ENCODE measurements around the gene WASF3.

The WASF3 gene

DNA sequence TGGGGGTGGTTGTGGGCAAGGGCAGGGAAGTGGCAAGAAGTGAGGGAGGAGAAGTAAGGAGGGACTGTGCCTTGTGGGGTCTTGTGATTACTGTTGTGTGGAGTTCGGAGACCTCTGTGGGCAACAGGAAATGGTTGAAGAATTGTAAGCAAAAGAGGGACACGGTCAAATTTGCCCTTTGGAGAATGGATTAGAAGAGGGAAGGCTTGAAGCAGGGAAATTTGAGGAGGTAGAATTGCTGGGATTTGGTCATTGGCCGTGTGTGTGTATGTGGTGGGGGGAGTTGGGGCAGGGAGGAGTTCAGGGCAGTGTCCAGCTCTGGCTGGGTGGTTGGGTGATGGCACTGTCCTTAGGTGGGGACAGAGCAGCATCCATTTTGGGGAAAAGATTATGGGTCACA lies 3.6 kb downstream of the WASF3 start:
- H3K9ac ChIP-seq (ENCODE audit: low read depth, low read length) = no peak overlapping the region
- ATAC-seq (ENCODE audit: insufficient read depth, low read depth) = no peak
- no peaks in the 10 kb centered on the region for H3K27me3 ChIP-seq (ENCODE audit: insufficient read depth, low read length, poor library complexity)
- no peak overlapping the region for H2AFZ ChIP-seq (ENCODE audit: low read depth, low read length)
- no peak for TF ChIP-seq EZH2 (IDR thresholded peaks at IDR 0.05; ENCODE audit: borderline replicate concordance, low read depth, low read length, severe bottlenecking)
- TF ChIP-seq, protein P1, sequence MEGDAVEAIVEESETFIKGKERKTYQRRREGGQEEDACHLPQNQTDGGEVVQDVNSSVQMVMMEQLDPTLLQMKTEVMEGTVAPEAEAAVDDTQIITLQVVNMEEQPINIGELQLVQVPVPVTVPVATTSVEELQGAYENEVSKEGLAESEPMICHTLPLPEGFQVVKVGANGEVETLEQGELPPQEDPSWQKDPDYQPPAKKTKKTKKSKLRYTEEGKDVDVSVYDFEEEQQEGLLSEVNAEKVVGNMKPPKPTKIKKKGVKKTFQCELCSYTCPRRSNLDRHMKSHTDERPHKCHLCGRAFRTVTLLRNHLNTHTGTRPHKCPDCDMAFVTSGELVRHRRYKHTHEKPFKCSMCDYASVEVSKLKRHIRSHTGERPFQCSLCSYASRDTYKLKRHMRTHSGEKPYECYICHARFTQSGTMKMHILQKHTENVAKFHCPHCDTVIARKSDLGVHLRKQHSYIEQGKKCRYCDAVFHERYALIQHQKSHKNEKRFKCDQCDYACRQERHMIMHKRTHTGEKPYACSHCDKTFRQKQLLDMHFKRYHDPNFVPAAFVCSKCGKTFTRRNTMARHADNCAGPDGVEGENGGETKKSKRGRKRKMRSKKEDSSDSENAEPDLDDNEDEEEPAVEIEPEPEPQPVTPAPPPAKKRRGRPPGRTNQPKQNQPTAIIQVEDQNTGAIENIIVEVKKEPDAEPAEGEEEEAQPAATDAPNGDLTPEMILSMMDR (IDR thresholded peaks at IDR 0.05; ENCODE audit: borderline replicate concordance, extremely low read depth, low read length, poor library complexity, severe bottlenecking) = no peak
- no peaks in the 10 kb centered on the region for H3K79me2 ChIP-seq (ENCODE audit: insufficient read depth, low read length)
- H3K27ac ChIP-seq (ENCODE audit: low read length) = no peak overlapping the region
- no peaks in the 10 kb centered on the region for H3K4me1 ChIP-seq (ENCODE audit: insufficient read depth, low read length)
- no peak for DNase-seq
- H3K36me3 ChIP-seq (ENCODE audit: insufficient read depth, low read length) = no peaks in the 10 kb centered on the region
- H4K20me1 ChIP-seq (ENCODE audit: insufficient read depth, low read length) = no peaks in the 10 kb centered on the region
- H3K9me3 ChIP-seq (ENCODE audit: insufficient read depth, low read length, severe bottlenecking) = no peaks in the 10 kb centered on the region
- no peak overlapping the region for H3K4me2 ChIP-seq (ENCODE audit: insufficient read depth, low read length)
- H3K4me3 ChIP-seq (ENCODE audit: low read depth in 1 of 2, low read length in 2 of 2) = no peak overlapping the region

DNA sequence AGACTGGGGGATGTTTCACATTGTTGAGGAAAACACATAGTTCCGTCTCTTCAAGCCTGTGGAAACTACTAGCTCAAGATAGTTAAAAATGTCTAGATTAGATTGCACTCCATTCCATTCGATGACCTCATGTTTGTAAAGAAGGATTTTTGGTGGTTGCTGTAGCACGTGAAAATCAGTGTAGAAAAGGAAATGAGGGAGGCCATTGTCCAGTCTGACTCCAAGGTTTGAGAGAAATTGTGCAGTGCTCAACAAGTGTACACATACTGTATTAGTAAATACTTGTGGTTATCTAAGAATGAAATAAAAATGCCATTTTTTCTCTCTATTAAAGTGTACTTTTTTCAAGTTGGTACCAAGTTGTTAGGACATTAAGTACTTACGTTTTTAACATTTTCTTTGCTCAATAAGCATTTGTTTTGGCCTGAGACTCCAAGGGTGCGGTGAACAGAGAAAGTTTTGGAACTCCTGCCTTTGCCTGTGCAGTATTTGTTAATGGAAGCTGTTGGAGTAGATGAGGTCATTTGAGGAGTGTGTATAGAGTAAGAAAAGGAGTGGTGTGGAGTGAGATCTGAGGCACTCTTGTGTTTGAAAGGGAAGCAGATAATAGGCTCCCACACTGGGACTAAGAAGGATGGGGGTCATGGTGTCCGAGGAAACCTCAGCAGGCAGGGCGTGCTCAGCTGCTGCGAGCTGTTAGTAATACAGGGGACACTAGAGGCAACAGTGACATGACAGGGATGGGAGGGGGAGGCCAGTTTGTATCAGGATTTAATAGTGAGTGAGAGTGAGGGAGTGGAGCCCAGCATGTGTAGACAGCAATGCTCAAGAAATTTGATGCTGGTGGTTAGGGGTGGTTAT lies 4.4 kb downstream of the WASF3 start:
- no peaks in the 10 kb centered on the region for H3K79me2 ChIP-seq (ENCODE audit: insufficient read depth, low read length)

DNA sequence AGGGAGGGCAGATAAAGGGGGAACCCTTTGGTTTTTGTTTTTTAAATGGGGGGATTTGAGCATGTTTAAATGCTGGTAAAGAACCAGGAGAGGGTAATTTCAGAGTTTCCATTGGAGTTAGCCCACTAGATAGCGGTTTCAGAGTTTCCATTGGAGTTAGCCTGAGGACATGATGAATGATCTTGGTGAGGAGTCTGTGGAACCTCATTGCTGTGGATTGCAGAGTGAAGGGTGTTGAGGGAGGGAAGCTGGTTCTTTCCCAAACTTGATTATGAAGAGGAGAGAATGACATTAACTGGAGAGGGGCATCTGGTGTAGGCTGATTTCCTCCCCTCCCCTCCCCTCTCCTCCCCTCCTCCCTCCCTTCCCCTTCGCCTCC lies 5.0 kb downstream of the WASF3 start:
- H4K20me1 ChIP-seq (ENCODE audit: insufficient read depth, low read length) = no peaks in the 10 kb centered on the region
- H3K79me2 ChIP-seq (ENCODE audit: insufficient read depth, low read length) = no peaks in the 10 kb centered on the region
- no peak overlapping the region for H3K4me3 ChIP-seq (ENCODE audit: low read depth in 1 of 2, low read length in 2 of 2)
- H2AFZ ChIP-seq (ENCODE audit: low read depth, low read length) = no peak overlapping the region
- H3K27ac ChIP-seq (ENCODE audit: low read length) = no peak overlapping the region
- H3K4me1 ChIP-seq (ENCODE audit: insufficient read depth, low read length) = no peaks in the 10 kb centered on the region
- no peaks in the 10 kb centered on the region for H3K36me3 ChIP-seq (ENCODE audit: insufficient read depth, low read length)
- ATAC-seq (ENCODE audit: insufficient read depth, low read depth) (no peak), DNase-seq (no peak)
- H3K9me3 ChIP-seq (ENCODE audit: insufficient read depth, low read length, severe bottlenecking) = no peaks in the 10 kb centered on the region
- TF ChIP-seq, protein P1 (IDR thresholded peaks at IDR 0.05; ENCODE audit: borderline replicate concordance, extremely low read depth, low read length, poor library complexity, severe bottlenecking) = no peak
- no peak for TF ChIP-seq EZH2 (IDR thresholded peaks at IDR 0.05; ENCODE audit: borderline replicate concordance, low read depth, low read length, severe bottlenecking)
- no peak overlapping the region for H3K9ac ChIP-seq (ENCODE audit: low read depth, low read length)
- H3K4me2 ChIP-seq (ENCODE audit: insufficient read depth, low read length) = no peak overlapping the region
- H3K27me3 ChIP-seq (ENCODE audit: insufficient read depth, low read length, poor library complexity) = peaks cover 5% of the 10 kb centered on the region

More for the DNA sequence above, 4.4 kb downstream of the WASF3 start:
- peaks cover 5% of the 10 kb centered on the region for H3K27me3 ChIP-seq (ENCODE audit: insufficient read depth, low read length, poor library complexity)
- H4K20me1 ChIP-seq (ENCODE audit: insufficient read depth, low read length) = no peaks in the 10 kb centered on the region
- H3K9me3 ChIP-seq (ENCODE audit: insufficient read depth, low read length, severe bottlenecking) = no peaks in the 10 kb centered on the region
- H3K4me3 ChIP-seq (ENCODE audit: low read depth in 1 of 2, low read length in 2 of 2) = no peak overlapping the region
- no peak for DNase-seq
- H3K4me2 ChIP-seq (ENCODE audit: insufficient read depth, low read length) = no peak overlapping the region
- no peak overlapping the region for H3K9ac ChIP-seq (ENCODE audit: low read depth, low read length)
- H3K4me1 ChIP-seq (ENCODE audit: insufficient read depth, low read length) = no peaks in the 10 kb centered on the region
- H3K27ac ChIP-seq (ENCODE audit: low read length) = no peak overlapping the region
- no peak for ATAC-seq (ENCODE audit: insufficient read depth, low read depth)
- no peak overlapping the region for H2AFZ ChIP-seq (ENCODE audit: low read depth, low read length)
- TF ChIP-seq, protein P1 (IDR thresholded peaks at IDR 0.05; ENCODE audit: borderline replicate concordance, extremely low read depth, low read length, poor library complexity, severe bottlenecking) = no peak
- no peak for TF ChIP-seq EZH2 (IDR thresholded peaks at IDR 0.05; ENCODE audit: borderline replicate concordance, low read depth, low read length, severe bottlenecking)
- no peaks in the 10 kb centered on the region for H3K36me3 ChIP-seq (ENCODE audit: insufficient read depth, low read length)

All from DND-41 (cell line).